HL-60 (cell line): ENCODE results near the gene ATP11A.

Experiments
- DNase-seq, 2 experiments: peaks; one replicate each; pipeline ENCODE4 v3.0.0-alpha.2; 2010 to 2020; ENCODE audit warnings: low read depth in 1 of 2, low spot score in 1 of 2
- H3K27ac ChIP-seq: fragments of 250-450 bp; sonication (Bioruptor Pico); replicated peaks from 2 replicates; pipeline ENCODE4 v1.5.1; 2020; ENCODE audit warnings: mild to moderate bottlenecking, moderate library complexity
- H3K27me3 ChIP-seq: fragments of 250-450 bp; sonication (Bioruptor Pico); 2 replicates; pipeline ENCODE4 v1.5.1; 2021; ENCODE audit warnings: mild to moderate bottlenecking, moderate library complexity; ENCODE audit not compliant: insufficient read depth, poor library complexity, severe bottlenecking
- H3K4me3 ChIP-seq: replicated peaks from 2 replicates; pipeline ENCODE4 v1.5.1; 2011; ENCODE audit warnings: mild to moderate bottlenecking, control low read depth, low read length; ENCODE audit not compliant: insufficient read depth
- CTCF ChIP-seq: IDR thresholded peaks from one replicate; pipeline ENCODE4 v1.5.1; 2011; ENCODE audit warnings: low read length, control low read depth, inconsistent platforms; ENCODE audit not compliant: insufficient read depth
- GABPA ChIP-seq: IDR thresholded peaks from 2 replicates; pipeline ENCODE4 v1.6.1; 2012; ENCODE audit warnings: low read depth
- POLR2AphosphoS5 ChIP-seq: IDR thresholded peaks from 2 replicates; pipeline ENCODE4 v1.6.1; 2012; ENCODE audit warnings: low read depth
- REST ChIP-seq: IDR thresholded peaks from 2 replicates; pipeline ENCODE4 v1.6.1; 2012; ENCODE audit warnings: low read depth; ENCODE audit not compliant: insufficient replicate concordance
- SPI1 ChIP-seq: IDR thresholded peaks from 2 replicates; pipeline ENCODE4 v1.6.1; 2012; ENCODE audit warnings: low read depth, mild to moderate bottlenecking, borderline replicate concordance

Gene ATP11A

DNA sequence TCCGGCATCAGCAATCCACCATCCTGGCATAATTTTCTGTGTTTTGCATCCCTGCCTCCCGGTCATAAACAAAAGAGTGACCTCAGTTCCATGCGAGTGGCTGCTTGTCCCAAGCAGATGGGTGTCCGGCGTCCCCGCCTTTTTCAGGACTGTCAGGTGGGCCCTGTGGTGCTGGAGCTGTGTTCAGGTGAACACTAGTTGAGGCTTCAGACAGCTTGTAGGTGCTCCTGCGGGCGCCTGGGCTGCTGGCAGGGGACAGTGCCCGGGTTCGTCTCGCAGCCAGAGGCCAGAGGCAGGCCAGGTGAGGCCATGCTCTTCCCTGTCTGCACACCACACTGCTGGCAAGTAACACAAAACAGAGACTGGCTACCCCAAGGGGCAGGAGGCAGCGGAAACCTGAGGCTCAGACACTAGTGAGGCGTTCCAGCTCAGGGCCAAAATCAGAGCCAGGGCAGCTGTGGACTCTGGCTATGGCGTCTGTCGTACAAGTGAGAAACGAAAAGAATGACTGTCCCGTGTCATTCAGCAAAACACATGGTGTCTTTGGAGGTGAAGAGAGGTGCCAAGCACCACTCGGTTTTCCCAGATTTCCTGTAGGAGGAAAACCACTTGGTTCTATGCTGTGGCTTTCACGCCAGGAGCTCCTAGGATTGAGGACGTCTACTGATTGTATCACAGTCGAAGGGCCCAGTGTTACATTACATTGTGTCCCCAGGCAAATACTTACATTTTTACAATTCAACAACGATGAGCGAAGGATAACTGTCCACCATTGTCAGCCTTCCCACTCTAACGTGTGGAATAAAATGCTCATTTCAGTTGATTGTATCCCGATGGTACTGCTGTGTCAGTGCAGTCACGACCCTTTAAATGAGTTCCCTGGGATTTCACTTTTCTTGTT is 104.0 kb downstream of the ATP11A start:
- TF ChIP-seq GABPA = no peak
- TF ChIP-seq SPI1 = no peak
- no peak for TF ChIP-seq CTCF
- TF ChIP-seq REST = no peak
- no peak for TF ChIP-seq POLR2AphosphoS5
- Histone ChIP-seq H3K27ac (no peak overlapping the region), H3K4me3 (no peak overlapping the region), H3K27me3 (no peaks in the 10 kb centered on the region)
- DNase-seq = no peak

DNA sequence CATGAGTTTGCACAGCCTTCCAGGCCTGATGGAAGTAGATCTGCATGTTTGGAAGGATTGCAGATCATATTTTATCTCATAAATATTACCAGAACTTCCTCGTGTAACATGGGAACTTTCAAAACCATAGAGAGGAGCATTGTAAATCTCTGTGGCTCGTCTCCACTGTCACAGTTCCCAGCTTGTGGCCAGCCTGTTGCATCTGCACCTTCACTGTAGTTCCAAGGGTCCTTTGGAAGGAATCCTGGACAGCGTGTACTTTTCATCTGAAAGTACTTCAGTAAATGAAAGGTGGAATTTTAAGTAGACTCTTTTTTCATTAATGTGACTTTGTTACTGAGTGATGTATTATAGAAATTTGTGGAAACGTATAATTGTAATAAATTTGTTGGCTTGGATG is 105.4 kb downstream of the ATP11A start:
- no peaks in the 10 kb centered on the region for H3K27me3 ChIP-seq
- TF ChIP-seq GABPA = no peak
- TF ChIP-seq SPI1 = no peak
- no peak for TF ChIP-seq POLR2AphosphoS5
- no peak for TF ChIP-seq REST
- no peak for TF ChIP-seq CTCF
- no peak overlapping the region for H3K4me3 ChIP-seq
- no peak overlapping the region for H3K27ac ChIP-seq
- no peak for DNase-seq

- no peak overlapping the region for H3K4me3 ChIP-seq
- TF ChIP-seq GABPA (no peak), SPI1 (no peak), CTCF (no peak), REST (no peak), POLR2AphosphoS5 (no peak)
- no peaks in the 10 kb centered on the region for H3K27me3 ChIP-seq
- DNase-seq = no peak
- no peak overlapping the region for H3K27ac ChIP-seq
Measured at GRCh38 chr13:112796190-112796915, 106.5 kb downstream of the ATP11A start.
